GM18498 (cell line): ENCODE measurements around the gene USP31.
"Not testable (repeated sequence)": the region's sequence is repeated elsewhere in the genome, so short reads cannot be mapped to it uniquely, and the experiment has no call there.

Experiments used
- ATAC-seq: cut with Tn5 transposase; IDR thresholded peaks from one replicate; pipeline ENCODE4 v1.9.1; 2021; ENCODE audit warnings: mild to moderate bottlenecking, moderate library complexity; ENCODE audit not compliant: unreplicated experiment

Gene USP31

GRCh38 chr16:23156946-23157460 lies 7.8 kb upstream of the USP31 start:
- no peak for ATAC-seq

GRCh38 chr16:23156110-23156509 lies 6.9 kb upstream of the USP31 start:
- ATAC-seq, result no peak

DNA sequence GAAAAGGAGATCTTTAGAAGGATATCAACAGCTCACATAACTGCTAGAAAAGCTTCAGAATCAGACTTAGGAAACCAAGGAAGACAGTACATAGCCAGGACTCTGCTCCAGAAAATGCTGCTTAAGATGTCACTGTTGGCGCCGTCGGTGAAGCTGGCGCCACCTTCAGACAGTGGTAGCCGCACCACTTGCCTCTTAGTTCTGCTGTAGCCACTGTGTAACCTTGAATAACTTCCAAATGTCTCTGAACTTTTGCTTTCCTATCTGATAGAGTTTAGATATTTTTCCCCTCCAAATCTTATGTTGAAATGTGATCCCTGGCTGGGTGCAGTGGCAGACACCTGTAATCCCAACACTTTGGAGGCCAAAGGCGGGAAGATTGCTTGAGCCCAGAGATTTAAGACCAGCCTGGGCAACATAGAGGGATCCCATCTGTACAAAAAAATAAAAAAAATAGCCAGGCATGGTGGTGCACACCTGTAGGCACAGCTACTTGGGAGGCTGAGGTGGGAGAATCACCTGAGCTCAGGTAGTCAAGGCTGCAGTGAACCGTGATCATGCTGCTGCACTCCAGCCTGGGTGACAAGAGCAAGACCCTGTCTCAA lies 6.3 kb upstream of the USP31 start:
- ATAC-seq, result no peak

DNA sequence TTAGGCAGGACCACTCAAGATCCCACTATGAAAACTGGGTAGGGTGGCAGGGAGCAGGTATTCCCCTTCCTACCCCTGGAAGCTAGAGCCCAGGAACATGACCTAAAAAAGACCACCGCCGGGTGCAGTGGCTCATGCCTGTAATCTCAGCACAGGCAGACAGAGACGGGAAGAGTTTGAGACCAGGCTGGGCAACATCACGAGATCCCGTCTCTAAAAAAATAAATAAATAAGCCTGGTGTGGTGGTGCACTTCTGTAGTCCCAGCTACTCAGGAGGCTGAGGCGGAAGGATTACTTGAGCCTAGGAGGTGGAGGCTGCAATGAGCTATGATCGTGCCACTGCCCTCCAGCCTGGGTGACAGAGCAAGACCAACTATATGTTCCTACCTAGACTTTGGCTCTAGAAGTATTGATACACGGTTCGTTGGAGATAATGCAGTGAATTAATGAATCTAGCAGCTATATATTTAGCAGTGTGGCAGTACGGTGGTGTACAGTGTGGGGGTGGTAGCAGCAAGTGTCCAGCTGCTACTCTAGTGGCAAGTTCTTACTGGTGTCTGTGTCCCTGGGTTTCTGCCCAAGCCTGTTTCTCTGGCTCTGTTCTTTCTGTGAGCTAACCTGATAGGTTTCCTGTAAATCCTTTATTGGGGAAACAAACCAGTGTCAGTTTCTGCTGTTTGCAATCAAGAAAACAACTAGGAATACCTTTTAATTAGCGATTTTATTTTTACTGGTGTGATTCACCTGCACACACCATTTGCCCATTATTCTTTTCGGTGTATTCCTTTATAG lies 3.3 kb upstream of the USP31 start:
- ATAC-seq, result no peak

GRCh38 chr16:23149993-23150364 lies 727 bp upstream of the USP31 start:
- ATAC-seq, result no peak

DNA sequence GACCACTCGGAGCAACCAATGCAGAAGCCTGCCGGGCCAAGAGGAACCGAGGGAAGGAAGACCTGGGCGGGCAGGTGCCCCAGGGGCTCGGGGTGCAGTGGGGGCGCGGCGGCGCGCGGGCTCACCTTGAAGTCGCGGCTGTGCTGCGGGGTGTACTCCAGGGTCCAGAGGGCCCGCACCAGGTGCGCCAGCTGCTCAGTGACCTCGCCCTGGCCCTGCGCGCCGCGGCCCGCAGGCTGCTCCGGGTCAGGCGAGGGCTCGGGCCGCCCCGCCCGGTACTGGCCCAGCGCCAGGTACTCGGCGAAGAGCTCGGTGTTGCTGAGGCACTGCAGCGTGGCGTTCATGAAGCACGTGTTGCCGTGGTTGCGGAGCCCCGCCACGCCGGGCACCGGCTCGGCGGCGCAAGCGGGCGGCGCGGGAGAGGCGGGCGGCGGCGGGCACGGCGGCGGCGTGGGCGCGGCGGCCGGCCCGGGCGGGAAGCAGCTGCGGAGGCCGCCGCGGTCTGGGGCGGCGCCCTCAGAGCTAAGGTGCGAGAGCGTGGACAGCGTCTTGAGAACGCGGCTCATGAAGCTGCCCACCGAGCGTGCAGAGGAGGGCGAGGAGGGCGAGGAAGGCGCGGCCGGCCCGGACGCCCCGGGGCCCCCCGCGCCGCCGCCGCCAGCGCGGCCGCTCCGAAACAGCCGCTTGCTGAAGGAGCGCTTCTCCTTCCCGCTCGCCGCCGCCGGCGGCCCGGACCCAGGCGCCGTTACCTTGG lies 562 bp downstream of the USP31 start:
- ATAC-seq, result peak; percentile 48

- ATAC-seq, result no peak
Observed at GRCh38 chr16:23148166-23148512, 1.1 kb downstream of the USP31 start.

GRCh38 chr16:23147666-23148065 lies 1.6 kb downstream of the USP31 start:
- no peak for ATAC-seq

DNA sequence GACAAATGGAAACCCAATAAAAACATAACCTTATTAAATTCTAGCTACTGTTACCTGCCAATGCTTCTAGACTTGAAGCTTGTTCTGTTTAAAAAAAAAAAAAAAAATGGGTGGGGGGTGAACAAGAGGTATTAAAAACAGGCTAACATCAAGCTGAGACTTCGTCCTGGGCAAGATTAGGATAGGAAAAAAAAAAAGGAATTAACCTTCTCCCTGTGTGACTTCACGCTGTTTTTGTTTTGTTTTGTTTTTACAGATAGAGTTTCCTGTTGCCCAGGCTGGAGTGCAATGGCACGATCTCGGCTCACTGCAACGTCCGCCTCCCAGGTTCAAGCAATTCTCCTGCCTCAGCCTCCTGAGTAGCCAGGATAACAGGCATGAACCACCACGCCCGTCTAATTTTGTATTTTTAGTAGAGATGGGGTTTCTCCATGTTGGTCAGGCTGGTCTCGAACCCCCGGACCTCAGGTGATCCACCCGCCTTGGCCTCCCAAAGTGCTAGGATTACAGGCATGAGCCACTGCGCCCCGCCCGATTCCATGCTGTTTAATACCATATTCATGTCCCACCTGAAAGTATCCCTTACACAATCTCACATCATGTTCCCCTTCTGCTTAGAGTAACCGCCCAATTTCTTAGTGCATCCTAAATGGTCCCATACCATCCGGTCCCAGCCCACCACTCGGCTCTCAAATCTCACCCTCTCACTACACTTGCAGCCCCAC lies 2.2 kb downstream of the USP31 start:
- no peak for ATAC-seq

DNA sequence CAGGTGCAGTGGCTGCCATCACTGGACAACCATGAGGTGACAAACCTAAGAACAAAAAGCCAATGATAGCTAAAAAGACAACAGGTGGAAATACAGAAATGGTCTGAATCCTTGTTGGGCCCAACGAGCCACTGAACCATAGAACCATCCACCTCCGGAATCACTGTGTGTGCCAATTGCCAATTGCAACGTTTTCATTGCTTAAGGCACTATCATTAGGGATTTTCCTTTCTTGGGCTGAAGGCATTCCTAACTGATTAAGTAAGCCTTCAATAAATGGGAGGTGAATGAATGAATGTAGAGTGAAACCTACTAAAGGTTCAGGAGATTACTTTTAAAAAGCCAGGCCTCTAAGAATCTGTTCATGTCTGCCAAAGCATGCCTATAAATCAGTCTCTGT lies 3.6 kb downstream of the USP31 start:
- ATAC-seq, result no peak

DNA sequence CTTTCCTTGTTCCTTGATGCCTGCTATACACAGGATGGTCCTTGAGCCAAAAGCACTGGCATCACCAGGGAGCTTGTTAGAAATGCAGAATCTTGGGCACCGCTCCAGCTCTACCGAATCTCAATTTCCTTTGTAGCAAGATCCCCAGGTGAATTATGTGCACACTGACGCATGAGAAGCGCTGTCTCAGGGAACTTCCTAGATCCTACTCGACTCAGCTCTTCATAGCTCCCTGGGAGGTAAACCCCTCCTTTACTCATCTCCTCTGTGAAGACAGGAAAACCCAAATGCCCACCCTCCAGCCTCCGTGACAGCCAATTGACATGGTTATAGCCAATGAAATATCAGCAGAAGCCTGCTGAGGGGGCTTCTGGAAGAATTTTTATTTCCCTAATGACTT lies 4.1 kb downstream of the USP31 start:
- no peak for ATAC-seq

DNA sequence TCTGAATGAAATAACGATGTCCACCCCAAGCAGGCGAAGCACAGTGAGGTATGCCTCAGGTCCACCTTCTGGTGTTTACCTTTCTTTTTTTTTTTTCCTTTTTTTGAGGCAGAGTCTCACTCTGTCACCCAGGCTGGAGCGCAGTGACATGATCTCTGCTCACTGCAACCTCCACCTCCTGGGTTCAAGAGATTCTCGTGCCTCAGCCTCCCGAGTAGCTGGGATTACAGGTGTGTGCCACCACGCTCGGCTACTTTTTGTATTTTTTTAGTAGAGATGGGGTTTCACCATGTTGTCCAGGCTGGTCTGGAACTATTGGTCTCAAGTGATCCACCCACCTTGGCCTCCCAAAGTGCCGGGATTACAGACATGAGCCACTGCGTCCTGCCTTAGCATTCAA lies 4.9 kb downstream of the USP31 start:
- ATAC-seq, result not testable (repeated sequence)

DNA sequence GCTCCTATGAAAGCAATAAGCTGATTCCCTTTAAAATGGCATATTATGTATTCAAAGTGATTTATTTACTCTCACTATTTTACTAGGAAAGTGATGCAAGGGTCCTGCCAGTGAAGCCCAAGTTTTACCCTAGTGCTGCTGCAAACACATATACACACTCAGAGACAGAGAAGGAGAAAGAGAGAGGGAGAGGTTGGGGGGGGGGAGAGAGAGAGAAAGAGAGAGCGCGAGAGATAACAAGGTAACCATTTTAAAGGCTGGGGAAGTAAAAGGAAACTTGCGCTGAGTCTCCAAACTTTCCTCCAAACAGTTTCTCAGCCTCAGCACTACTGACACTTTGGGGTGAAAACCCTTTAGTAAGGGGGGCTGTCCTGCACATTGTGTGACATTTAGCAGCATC lies 5.9 kb downstream of the USP31 start:
- no peak for ATAC-seq

- ATAC-seq, result no peak
Observed at GRCh38 chr16:23141959-23142740, 7.1 kb downstream of the USP31 start.

DNA sequence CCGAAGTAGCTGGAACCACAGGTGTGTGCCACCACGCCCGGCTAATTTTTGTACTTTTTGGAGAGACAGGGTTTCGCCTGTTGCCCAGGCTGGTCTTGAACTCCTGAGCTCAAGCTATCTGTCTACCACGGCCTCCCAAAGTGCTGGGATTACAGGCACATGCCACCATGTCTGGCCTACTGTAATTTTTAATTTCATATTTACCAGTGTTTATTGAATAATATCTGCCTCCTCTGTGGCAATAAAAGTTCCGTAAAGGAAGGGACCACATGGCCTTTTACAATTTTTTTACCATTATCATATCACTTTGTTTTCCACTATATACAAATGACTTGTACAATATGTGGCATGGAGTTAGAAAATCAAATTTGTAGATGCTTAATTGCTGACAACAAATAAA lies 7.8 kb downstream of the USP31 start:
- ATAC-seq, result no peak

DNA sequence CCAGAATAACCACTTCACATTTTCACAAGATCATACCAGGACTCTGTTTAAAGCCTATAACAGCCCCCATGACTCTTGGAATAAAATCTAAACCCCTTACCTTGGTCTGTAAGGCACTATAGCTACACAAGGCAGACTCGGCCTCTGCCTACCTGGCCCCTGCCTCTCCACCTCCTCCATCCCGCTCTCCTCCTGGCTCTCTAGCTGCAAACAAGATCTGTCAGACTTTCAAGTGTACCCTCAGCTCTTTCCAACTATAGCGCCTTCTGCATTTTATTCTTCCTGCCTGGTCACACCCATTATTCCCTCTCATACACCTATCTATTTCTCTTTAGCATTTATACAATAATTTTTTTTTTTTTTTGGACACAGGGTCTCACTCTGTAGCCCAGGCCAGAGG lies 8.2 kb downstream of the USP31 start:
- no peak for ATAC-seq

DNA sequence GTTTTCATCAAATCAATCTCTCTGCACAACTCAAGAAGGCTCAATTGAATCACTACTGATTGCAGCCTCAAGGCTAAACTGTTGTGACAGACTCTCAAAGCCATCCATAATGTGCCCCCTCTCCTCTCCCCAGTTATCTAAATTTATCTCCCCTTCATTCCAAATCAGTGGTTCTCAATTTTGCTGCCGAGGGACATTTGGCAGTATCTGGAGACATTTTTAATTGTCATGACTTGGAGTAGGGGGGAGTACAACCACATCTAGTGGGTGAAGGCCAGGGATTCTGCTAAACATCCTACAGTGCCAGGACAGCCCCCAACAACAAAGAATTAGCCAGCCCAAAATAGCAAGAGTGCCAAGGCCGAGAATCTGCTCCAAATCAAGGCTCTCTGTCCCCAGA lies 9.1 kb downstream of the USP31 start:
- ATAC-seq, result no peak

- ATAC-seq, result no peak
Observed at GRCh38 chr16:23137818-23138217, 11.4 kb downstream of the USP31 start.

- no peak for ATAC-seq
Observed at GRCh38 chr16:23137256-23137655, 12.0 kb downstream of the USP31 start.

DNA sequence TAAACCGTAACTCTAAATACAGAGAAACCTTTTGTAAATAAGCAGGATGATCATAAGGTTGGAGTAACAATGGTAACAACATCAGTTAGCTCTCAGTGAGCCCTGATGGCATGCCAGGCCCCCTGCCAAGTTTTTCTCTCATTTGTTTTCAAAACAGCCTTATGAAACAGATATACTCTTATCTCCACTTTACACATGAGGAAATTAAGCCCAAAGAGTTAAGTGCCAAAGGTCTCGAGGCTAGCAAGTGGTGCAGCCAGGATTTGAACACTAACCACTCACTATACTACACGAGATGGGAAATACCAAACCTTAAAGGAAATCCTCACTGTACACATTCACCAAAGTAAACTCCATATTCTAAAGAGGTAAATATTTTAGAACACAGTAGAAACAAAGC lies 15.0 kb downstream of the USP31 start:
- ATAC-seq, result no peak
